Thoracic aorta (tissue), 2 donors: Measurements from ENCODE around the gene NTMT1. TPM values are rescaled to one million over a fixed set of nuclear protein-coding genes. Genes with fewer than 3 reads are reported as not detected.

ENCODE experiments used
- ATAC-seq: fragments of 150-250 bp; one replicate; pipeline ENCODE4 v1.8.0; 2017; ENCODE audit warnings: low read depth; ENCODE audit not compliant: insufficient number of reproducible peaks, low FRiP score
- DNase-seq: peaks from one replicate; pipeline ENCODE4 v3.0.0-alpha.2; 2020; ENCODE audit warnings: low spot score
- H3K27ac ChIP-seq, 2 donors: fragments of 200-600 bp; sonication (generic); 1 replicate in 1 of 2; 2 replicates in 1 of 2; pipeline ENCODE4 v1.5.1; 2016; ENCODE audit warnings: mild to moderate bottlenecking in 2 of 2, moderate library complexity in 2 of 2
- H3K27me3 ChIP-seq: fragments of 200-600 bp; sonication (generic); replicated peaks from 2 replicates; pipeline ENCODE4 v1.6.0; 2016; ENCODE audit warnings: mild to moderate bottlenecking; ENCODE audit not compliant: insufficient read depth
- H3K36me3 ChIP-seq: fragments of 200-600 bp; sonication (generic); one replicate; pipeline ENCODE4 v1.5.1; 2016
- H3K4me1 ChIP-seq, 2 donors: fragments of 200-600 bp; sonication (generic); 1 replicate in 1 of 2; 2 replicates in 1 of 2; pipeline versions ENCODE4 v1.5.1 to v1.6.0; 2016; ENCODE audit warnings: low read depth in 2 of 2, mild to moderate bottlenecking in 1 of 2; ENCODE audit not compliant: control insufficient read depth in 1 of 2
- H3K4me3 ChIP-seq: fragments of 200-600 bp; sonication (generic); 2 replicates; pipeline ENCODE4 v1.5.1; 2016; ENCODE audit warnings: mild to moderate bottlenecking
- H3K9me3 ChIP-seq: fragments of 200-600 bp; sonication (generic); 2 replicates; pipeline ENCODE4 v1.5.1; 2016
- CTCF ChIP-seq: fragments of 200-600 bp; sonication (generic); IDR thresholded peaks from one replicate; pipeline ENCODE4 v1.5.1; 2019; ENCODE audit warnings: antibody characterized with exemption
- total RNA-seq, 2 donors: library from RNA; depleted of rRNA; stranded (reverse); fragments of >200 nt; gene quantifications; one replicate each; pipeline versions ENCODE4 v1.1.0 to v1.2.3, GENCODE V29; 2016

The NTMT1 gene
- total RNA-seq, 2 donors from 2014 or later, result 16.9 to 27.2 TPM

GRCh38 chr9:129639756-129640085 lies 13.8 kb downstream of the NTMT1 start:
- H3K9me3 ChIP-seq, result no peaks in the 10 kb centered on the region
- H3K4me1 ChIP-seq, result peaks cover 22 to 31% of the 10 kb centered on the region in 2 donors
- DNase-seq, result no peak
- no peak overlapping the region for H3K27ac ChIP-seq
- peaks cover 40% of the 10 kb centered on the region for H3K36me3 ChIP-seq
- no peak for ATAC-seq
- H3K4me3 ChIP-seq, result no peak overlapping the region
- no peak for TF ChIP-seq CTCF
- H3K27me3 ChIP-seq, result no peaks in the 10 kb centered on the region

- peaks cover 22 to 31% of the 10 kb centered on the region in 2 donors for H3K4me1 ChIP-seq
- no peaks in the 10 kb centered on the region for H3K9me3 ChIP-seq
- DNase-seq, result no peak
- peaks cover 34% of the 10 kb centered on the region for H3K36me3 ChIP-seq
- no peak overlapping the region for H3K27ac ChIP-seq
- TF ChIP-seq CTCF, result no peak
- peak overlapping the region; percentile 84 for H3K4me3 ChIP-seq
- no peak for ATAC-seq
- H3K27me3 ChIP-seq, result no peaks in the 10 kb centered on the region
Observed at GRCh38 chr9:129640086-129640870, 14.3 kb downstream of the NTMT1 start.

GRCh38 chr9:129640871-129641749 lies 15.1 kb downstream of the NTMT1 start:
- DNase-seq, result no peak
- peaks cover 22 to 31% of the 10 kb centered on the region in 2 donors for H3K4me1 ChIP-seq
- TF ChIP-seq CTCF, result no peak
- no peaks in the 10 kb centered on the region for H3K27me3 ChIP-seq
- peak overlapping the region; percentile 78 to 90 for H3K27ac ChIP-seq
- H3K36me3 ChIP-seq, result peaks cover 27% of the 10 kb centered on the region
- no peak for ATAC-seq
- H3K9me3 ChIP-seq, result no peaks in the 10 kb centered on the region
- peak overlapping the region; percentile 84 for H3K4me3 ChIP-seq

- H3K27ac ChIP-seq, result peak within 1 kb of the TSS; percentile 88 to 90
- ATAC-seq (peak; percentile 87), DNase-seq (peak; percentile 87)
- no peaks in the 10 kb centered on the region for H3K9me3 ChIP-seq
- peaks cover 26% of the 10 kb centered on the region for H3K36me3 ChIP-seq
- H3K4me3 ChIP-seq, result peak within 1 kb of the TSS; percentile 84
- peak; percentile 100 for TF ChIP-seq CTCF
- no peaks in the 10 kb centered on the region for H3K27me3 ChIP-seq
- H3K4me1 ChIP-seq, result peaks cover 22 to 31% of the 10 kb centered on the region in 2 donors
Observed at GRCh38 chr9:129641750-129642585, 16.0 kb downstream of the NTMT1 start, which contains the start of gene ASB6. Gene ASB6 (minus strand): TSS chr9:129642151. CDS start chr9:129641999, 152 bp downstream.
